CD4-positive, alpha-beta T cell treated with Interferon gamma for 1 hour (primary cell): ENCODE results near the gene TTC24.
"Not testable (repeated sequence)": the region's sequence is repeated elsewhere in the genome, so short reads cannot be mapped to it uniquely, and the experiment has no call there.

Source experiments
- DNase-seq: peaks from one replicate; pipeline ENCODE4 v3.0.0-alpha.2; 2020

The TTC24 gene

GRCh38 chr1:156612666-156613065 is 33.1 kb downstream of the TTC24 start:
- DNase-seq, result no peak

DNA sequence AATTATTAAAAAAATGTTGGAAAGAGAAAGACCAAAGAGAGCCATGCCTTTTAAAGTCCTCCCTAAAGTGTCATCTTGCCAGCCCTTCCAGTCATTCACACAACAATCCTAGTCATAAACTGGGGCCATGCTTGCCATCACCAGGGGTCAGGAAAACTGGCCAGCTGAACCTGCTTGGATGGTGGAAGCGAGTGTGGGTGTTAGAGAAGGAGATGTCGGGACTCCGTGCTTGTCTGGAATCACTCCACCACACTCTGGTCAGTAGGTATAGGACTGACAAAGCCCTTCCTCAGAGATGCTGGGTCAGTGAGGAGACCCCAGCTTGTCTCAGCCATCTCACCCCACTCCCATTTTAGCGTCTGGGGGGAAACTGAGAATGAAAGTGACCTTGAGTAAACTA is 36.4 kb downstream of the TTC24 start:
- DNase-seq, result no peak

GRCh38 chr1:156616463-156616862 is 36.9 kb downstream of the TTC24 start:
- DNase-seq, result no peak

DNA sequence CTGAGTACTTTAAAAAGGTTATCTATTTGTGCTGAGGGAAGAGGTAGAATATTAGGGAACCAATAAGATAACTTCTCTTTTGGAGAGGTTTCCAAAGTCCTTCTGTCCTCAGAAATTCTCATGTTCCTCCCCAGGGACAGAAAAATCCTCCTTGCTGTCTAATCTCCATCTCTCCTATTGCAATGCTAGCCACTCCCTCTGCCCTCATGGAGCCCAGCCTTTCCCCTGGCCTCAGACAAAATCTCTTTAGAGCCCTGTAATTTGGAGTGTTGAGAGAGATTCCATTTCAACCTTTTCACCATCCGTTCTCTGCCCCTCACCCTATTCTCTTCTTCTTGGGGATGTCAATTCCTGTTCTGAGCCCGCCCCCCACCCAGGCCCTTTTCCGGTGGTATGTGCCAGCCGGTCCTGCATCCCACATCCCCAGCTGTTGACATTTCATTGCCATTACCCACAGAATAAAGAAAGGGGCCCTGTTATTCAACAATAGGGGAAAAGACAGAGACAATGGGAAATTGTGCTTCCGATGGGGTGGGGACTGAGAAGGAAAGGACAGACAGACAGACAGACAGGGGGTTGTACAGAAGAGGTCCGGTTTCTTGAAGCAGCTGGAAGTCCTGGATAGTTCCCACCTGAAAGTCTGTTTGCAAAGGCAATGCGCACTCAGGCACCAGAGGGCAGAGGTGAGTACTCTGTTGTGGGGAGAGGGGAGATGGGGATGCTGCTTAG is 39.5 kb downstream of the TTC24 start, which contains the start of gene HAPLN2:
TSS of gene HAPLN2 (plus strand) at position 563 of the 729 bp plus-strand sequence. CDS start 4,076 bp downstream, outside the sequence.
- no peak for DNase-seq

DNA sequence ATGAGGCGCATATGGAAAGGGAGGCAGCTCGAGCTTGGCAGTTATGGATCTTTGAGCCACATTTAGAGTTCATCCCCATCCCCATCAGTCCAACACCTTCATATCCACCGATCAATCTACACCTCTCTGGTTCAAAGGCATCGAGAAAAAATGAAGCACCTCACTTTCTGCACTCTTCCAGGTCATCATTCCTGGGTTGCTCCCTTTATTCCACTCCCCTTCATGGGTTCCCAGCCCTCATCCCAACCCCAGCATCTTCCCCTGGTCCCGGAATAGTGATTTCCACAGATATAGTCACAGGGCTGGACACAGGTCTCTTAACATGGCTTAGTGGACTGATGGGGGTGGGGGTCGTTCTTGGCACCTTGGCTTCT is 40.0 kb downstream of the TTC24 start:
- no peak for DNase-seq

- no peak for DNase-seq
Measured at GRCh38 chr1:156622581-156623297, 43.2 kb downstream of the TTC24 start.

- DNase-seq, result peak; percentile 24
Measured at GRCh38 chr1:156623946-156624813, 44.7 kb downstream of the TTC24 start.

DNA sequence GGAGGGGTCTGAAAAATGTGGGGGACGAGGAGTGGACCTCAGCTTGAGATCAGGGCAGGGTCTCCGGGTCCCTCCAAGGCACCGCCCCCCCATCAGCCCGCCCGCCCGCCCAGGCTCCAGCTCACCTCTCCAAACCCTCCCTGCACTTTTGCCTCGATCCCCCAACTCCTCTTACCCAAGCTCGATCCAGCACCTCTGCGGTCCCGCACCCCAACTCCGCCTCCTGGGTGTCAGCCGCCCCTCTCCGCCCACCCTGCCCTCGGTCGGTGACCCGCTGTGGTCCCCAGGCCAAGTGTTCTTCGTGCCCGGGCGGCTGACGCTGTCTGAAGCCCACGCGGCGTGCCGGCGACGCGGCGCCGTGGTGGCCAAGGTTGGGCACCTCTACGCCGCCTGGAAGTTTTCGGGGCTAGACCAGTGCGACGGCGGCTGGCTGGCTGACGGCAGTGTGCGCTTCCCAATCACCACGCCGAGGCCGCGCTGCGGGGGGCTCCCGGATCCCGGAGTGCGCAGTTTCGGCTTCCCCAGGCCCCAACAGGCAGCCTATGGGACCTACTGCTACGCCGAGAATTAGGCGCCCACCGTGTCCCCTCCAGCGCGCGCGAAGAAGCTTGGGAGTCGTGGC is 45.4 kb downstream of the TTC24 start:
- DNase-seq, result no peak

GRCh38 chr1:156625436-156626078 is 46.0 kb downstream of the TTC24 start:
- DNase-seq, result peak; percentile 45

GRCh38 chr1:156626079-156626438 is 46.5 kb downstream of the TTC24 start:
- DNase-seq, result no peak

GRCh38 chr1:156627313-156627880 is 47.9 kb downstream of the TTC24 start:
- DNase-seq, result no peak

- no peak for DNase-seq
Measured at GRCh38 chr1:156629823-156630449, 50.4 kb downstream of the TTC24 start.

DNA sequence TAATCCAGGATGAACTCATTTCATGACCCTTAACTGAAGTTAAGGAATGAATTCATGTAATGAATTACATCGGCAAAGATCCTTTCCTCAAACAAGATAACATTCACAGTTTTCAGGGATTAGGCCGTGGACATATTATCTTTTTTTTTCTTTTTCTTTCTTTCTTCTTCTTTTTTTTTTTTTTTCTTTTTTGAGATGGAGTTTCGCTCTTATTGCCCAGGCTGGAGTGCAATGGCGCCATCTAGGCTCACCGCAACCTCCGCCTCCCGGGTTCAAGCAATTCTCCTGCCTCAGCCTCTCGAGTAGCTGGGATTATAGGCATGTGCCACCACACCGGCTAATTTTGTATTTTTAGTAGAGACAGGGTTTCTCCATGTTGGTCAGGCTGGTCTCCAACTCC is 51.6 kb downstream of the TTC24 start:
- not testable (repeated sequence) for DNase-seq

- DNase-seq, result no peak
Measured at GRCh38 chr1:156632355-156632754, 52.8 kb downstream of the TTC24 start.
